Measurements from ENCODE around the gene EPB42.
A peak's percentile ranks its signal among the peaks of the same experiment; 100 is the strongest.

The EPB42 gene

GRCh38 chr15:43220991-43221403, at the start of gene EPB42:
Gene EPB42, minus strand, starts transcription at chr15:43221018. Its CDS starts 193 bp downstream, at chr15:43220825.
- DNase-seq (ENCODE audit: low read depth): no peak

DNA sequence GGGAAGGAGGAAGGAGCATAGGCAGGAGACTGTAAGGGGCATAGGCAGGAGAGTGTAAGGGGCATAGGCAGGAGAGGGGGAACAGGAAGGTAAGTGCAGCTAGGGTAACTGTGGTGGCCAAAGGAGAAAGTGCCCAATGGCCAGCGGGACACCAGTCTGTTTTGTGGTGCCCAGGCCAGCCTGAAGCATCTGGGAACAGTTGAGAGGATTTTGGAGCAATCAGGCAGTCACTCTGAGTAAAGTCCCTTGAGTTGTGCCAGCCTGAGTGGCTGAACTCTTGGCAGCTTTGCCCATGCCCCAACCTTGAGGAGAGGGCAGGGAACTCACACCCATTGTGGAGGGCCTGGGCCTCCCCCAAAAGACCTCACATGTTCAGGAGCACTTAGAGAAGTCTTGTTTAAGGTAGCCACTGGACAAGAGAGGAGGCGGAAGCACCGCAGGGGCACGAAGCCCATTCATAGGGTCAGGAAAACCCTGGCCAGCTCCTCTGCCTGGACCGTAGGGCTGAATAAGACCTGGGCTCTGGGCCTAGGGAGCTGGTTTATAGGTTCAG, 49.4 kb upstream of the EPB42 start:
- no peak for DNase-seq (ENCODE audit: low read depth)

GRCh38 chr15:43268111-43269105, 47.6 kb upstream of the EPB42 start:
- no peak for DNase-seq (ENCODE audit: low read depth)

DNA sequence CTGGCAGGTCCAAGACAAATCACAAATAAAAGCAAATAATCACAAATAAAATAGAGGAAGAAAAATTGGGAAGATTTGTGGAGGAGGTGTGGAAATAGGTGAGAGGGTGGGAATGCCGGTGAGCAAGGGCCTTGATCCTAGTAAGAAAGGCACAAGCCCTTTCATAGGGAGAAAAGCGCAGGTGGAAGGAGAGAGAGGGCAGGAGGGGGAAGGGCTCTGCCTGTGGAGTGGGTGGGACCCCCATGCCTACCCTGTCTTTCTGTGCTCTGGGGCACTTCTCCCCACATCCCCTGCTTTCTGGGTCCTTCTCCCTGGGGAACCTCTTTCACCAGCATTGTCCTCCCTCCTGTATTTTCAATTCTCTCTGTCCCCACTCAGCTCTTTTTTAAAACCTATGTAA, 46.6 kb upstream of the EPB42 start:
- DNase-seq (ENCODE audit: low read depth): no peak

- DNase-seq (ENCODE audit: low read depth): no peak
Observed at GRCh38 chr15:43266834-43267233, 46.0 kb upstream of the EPB42 start, which contains the start of gene TGM5. Gene TGM5, minus strand, starts transcription at chr15:43266928. Its CDS starts 79 bp downstream, at chr15:43266849.

DNA sequence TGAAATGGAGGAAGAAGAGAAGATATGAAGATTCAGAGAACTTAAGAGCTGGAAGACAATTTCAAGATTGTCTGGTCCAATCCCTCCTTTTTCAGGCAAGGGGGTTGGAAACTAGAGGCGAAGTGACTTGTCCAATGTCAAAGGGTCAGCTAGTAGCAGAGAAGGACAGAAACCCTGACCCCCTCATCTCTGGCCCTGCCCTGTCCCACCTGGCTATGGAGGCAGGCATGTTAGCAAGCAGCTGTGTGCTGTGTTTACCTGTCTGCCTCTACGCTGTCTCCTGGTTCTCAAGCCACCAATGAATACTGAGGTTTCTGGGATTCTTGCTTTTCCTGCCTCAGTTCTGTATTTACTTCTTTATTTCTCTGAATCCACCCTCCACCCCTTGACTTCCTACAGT, 45.6 kb upstream of the EPB42 start:
- no peak for DNase-seq (ENCODE audit: low read depth)

DNA sequence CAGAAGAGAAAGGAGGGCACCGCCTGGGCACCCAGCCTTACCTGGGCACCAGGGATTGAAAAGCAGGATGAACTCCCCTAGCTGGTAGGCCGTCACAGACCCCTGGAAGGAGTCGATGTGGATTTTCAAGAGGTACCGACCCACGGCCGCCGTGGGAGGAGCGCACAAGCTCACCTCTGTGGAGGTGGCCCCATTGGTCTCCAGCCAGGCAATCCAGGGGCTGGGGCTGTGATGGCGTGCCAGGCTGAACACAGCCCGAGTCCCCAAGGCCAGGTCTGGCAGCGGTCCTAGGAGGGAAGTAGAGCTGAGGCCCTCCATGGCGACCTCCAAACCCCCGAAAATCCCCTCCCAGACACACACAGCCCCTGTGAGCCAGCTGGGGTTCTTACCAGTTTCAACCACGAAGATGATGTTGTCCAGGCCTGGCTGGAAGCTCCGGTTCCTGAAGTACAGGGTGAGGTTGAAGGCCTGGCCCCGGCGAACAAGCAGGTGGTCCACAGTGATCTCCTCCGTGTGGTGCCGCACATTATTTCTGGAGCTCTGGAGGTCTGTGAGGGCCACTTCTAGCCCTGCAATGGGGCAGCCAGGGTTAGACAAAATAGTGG, 39.3 kb upstream of the EPB42 start:
- no peak for DNase-seq (ENCODE audit: low read depth)

DNA sequence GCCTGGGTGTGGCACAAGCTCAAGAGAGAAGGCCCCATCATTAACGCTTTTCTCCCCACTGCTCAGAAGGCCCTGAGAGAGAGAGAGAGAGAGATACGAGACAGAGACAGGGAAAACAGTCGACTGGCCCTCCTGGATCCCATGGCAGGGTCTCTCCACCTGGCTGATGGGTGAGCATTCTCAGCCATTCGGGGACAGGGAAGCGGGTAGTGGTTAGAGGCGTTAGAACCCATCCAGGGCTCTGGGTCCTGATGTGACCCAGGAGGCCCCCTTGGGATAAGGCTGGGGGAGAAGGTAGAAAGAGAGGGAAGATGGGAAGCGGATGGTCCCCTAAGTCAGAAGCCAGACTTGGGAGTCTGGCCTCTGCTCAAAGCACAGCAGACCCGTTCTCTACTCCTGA, 38.0 kb upstream of the EPB42 start:
- DNase-seq (ENCODE audit: low read depth): no peak

GRCh38 chr15:43256341-43256740, 35.5 kb upstream of the EPB42 start:
- no peak for DNase-seq (ENCODE audit: low read depth)

DNA sequence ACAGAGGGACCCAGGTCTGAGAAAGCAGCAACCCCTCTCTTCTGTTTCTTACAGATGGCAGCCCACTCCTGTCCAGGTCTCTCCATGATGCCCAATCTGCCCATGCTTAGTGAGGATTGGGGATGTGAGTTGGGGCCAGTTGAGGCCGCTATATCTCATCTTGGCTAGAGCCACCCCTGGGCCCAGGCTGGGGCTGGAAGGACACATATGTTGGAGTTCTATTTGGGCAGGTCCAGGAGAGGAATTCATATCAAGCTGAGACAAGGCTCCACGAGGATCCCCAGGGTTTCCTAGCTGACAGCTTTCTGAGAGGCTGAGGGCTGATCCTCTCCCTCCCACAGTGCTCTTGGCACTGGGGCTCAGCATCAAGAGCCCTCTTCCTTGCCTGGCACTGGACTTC, 34.6 kb upstream of the EPB42 start:
- DNase-seq (ENCODE audit: low read depth): no peak

DNA sequence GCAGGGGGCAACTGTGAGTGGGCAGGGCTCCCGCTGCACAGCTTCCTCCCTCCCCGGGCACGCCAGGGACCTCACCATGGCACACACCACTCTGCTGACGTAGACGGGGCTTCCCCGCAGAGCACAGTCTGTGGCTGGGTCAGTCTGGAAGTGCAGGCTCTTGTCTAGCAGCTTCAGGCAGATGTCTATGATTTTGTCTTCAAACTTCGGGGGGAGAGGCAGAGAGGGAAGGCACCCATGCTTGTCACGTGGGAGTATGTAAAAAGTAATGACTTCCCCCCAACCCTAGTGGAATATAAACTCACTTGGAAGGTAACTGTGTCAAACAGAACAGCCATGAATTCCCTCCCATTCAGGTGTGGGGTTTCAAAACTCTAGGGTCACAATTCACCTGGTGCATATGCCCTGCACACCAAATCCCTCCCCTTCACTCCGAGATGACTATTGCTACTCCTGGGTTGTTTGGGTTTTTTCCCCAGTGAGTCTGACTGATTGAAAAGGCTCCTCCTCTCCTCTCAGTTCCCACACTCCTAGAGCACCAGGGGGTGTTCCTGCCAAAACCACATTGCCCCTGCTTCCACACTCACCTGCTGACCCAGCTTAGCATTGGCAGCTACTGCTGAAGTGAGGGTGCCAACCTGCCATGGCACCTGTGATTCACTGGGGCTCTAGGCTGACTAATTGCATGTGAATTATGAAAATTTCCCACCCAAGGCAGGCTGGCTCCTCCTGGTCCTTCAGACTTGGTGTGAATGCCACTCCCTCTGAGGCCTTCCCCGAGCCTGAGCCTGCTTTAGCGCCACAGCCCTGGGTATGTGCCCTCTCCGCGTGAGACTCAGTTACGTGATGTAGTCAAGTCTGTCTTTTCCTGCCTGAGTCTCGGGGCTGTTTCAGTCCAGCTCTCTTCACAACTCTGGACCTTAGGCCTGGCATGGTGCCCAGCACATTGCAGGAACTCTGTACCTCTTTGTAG, 32.9 kb upstream of the EPB42 start:
- DNase-seq (ENCODE audit: low read depth): peak; percentile 57

DNA sequence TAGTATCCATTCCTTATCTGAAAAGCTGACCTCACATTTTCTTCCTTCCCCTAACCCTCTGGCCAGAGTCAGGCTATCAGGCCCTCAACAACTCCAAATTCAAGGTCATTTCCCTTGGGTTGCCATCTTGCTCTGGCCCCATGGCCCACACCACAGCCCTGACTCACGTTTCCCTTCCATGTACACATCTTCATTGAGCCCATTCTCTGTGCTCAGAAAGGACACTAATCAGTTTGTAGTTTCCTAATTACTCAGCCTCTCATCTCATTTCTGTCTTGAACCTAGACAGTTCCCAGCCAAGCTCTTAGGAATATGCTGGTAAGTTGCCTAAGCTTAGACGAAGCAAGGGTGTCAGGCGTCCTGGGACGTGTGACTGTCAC, 31.0 kb upstream of the EPB42 start:
- no peak for DNase-seq (ENCODE audit: low read depth)

DNA sequence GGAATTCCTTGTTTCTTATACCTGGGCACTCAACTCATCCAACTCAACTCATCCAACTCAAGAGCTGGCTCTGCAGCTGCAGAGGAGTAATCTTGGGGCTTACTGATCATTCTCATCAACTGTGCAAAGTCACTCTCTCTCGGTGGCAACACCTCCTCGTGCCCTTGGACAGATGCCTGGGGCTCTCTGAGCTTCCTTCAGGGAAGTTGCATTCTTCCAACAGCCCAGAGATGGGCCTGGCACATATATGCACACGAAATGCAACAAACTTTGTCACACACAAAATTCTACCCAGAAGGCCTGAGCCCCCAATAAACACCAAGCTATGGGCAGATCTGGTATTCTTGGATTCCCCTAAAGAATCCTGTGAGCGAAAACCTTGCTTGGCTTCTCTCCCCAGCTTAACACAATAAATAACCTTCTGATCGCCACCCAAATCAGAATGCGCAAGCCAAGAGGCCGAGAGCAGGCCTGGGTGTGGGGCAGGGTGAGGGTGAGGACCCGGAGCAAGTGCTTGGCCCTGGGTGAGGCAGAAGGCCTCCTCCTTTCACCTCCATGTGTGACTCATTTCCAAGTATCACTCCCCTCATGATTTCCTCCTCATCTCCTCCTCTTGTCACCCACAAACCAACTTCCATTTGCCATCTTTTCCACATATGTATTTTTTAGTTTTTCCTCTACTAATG, 30.5 kb upstream of the EPB42 start:
- DNase-seq (ENCODE audit: low read depth): no peak

- DNase-seq (ENCODE audit: low read depth): no peak
Observed at GRCh38 chr15:43250785-43251184, 30.0 kb upstream of the EPB42 start.

- DNase-seq (ENCODE audit: low read depth): peak; percentile 77
Observed at GRCh38 chr15:43249699-43250203, 28.9 kb upstream of the EPB42 start.

GRCh38 chr15:43249236-43249635, 28.4 kb upstream of the EPB42 start:
- DNase-seq (ENCODE audit: low read depth): no peak

GRCh38 chr15:43246261-43246774, 25.5 kb upstream of the EPB42 start:
- DNase-seq (ENCODE audit: low read depth): no peak

DNA sequence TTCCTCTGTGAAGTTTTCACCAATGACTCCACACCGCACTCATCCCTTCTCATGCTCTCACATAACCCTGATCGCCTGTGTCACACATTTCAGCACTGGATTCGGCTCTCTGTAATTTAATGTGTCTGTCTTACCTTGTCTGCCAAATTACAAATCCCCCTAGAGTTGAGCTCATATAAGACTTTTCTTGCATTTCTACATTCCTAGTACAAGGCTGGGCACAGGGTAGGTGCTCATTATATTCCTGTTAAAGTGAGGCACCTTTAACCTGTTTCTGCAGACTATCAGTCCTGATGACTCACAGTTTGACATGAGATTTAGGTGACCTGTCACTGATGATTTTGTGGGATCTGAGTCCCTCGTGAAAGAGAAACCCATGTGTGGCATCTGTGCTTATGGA, 23.3 kb upstream of the EPB42 start:
- no peak for DNase-seq (ENCODE audit: low read depth)

DNA sequence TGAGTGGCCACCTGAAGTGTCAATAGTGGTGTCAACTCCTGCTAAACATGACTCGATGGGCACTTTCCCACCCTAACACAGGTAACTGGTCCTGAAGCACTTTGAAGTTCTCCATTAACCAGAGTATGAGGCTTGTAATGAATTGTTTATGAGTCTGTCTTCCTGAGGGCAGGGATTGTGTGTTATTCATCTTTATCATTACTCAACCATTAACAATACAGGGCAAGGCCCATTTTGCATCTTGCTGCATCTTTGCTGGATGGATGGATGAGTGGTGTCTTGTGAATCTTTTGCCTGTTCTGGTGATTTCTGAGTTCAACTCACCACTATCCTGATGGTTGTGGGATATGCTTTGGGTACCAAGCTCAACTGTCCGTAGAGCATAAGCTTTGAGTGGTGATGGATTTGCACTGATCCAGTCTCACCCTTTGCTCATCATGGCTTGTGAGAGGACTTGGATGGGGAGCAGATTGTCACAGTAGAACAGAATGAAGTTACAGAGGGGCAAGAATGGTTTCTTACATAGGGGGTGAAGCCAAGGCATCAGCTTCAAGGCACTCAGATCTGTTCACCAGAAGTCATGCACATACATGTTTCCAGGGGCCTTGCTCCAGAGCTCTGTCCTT, 22.3 kb upstream of the EPB42 start:
- no peak for DNase-seq (ENCODE audit: low read depth)

DNA sequence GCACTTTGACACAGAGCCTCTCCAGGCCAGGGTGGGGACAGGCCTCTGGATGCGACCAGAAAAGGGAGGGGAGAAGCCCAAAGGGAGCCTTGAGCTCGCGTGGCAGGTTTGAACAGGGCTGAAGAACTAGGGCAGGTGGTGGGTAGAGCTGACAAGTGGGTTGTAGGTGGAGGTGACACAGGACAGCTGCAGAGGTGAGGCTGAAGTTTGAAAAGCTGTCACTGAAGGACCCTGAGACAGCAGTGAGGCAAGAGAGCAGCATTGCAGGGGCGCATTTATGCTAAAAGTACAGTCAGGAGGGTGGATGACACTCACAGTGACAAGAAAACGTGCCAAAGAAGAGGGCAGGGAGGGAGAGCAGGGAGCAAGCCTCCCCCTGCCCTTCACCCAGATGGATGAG, 21.8 kb upstream of the EPB42 start:
- no peak for DNase-seq (ENCODE audit: low read depth)

All from iris pigment epithelial cell (primary cell).